DOHH2 (cell line): ENCODE measurements around the gene GLIPR1.

Experiments used
- H3F3A ChIP-seq: fragments of 200-600 bp; sonication (generic), shearing (Covaris generic); 2 replicates; pipeline ENCODE4 v1.6.0; 2016; ENCODE audit warnings: antibody characterized with exemption, mild to moderate bottlenecking; ENCODE audit not compliant: control insufficient read depth, insufficient read depth
- H3K27ac ChIP-seq: fragments of 200-600 bp; sonication (generic); 2 replicates; pipeline ENCODE4 v1.5.1; 2014; ENCODE audit warnings: low read depth, mild to moderate bottlenecking, low read length, moderate library complexity
- H3K27me3 ChIP-seq: fragments of 200-600 bp; sonication (generic); 2 replicates; pipeline ENCODE4 v1.6.1; 2014; ENCODE audit warnings: mild to moderate bottlenecking, low read length, mixed read lengths; ENCODE audit not compliant: control insufficient read depth
- H3K36me3 ChIP-seq: fragments of 200-600 bp; sonication (generic); 2 replicates; pipeline ENCODE4 v1.6.1; 2014; ENCODE audit warnings: mild to moderate bottlenecking, low read length, moderate library complexity, mixed read lengths; ENCODE audit not compliant: control insufficient read depth
- H3K4me1 ChIP-seq: fragments of 200-600 bp; sonication (generic); 2 replicates; pipeline ENCODE4 v1.6.1; 2014; ENCODE audit warnings: mild to moderate bottlenecking, low read length, mixed read lengths; ENCODE audit not compliant: control insufficient read depth
- H3K4me2 ChIP-seq: fragments of 200-600 bp; sonication (generic); 2 replicates; pipeline ENCODE4 v1.6.0; 2014; ENCODE audit warnings: mild to moderate bottlenecking, low read length, moderate library complexity
- H3K4me3 ChIP-seq: fragments of 200-600 bp; sonication (generic); 2 replicates; pipeline ENCODE4 v1.5.1; 2014; ENCODE audit warnings: mild to moderate bottlenecking, low read length, mixed read lengths
- H3K79me2 ChIP-seq: fragments of 200-600 bp; sonication (generic); 2 replicates; pipeline ENCODE4 v1.6.1; 2014; ENCODE audit warnings: mild to moderate bottlenecking, low read length, mixed read lengths; ENCODE audit not compliant: control insufficient read depth
- H3K9me2 ChIP-seq: fragments of 200-600 bp; sonication (generic); replicated peaks from 2 replicates; pipeline ENCODE4 v1.6.1; 2014; ENCODE audit warnings: mild to moderate bottlenecking, low read length, mixed read lengths; ENCODE audit not compliant: control insufficient read depth
- H3K9me3 ChIP-seq: fragments of 200-600 bp; sonication (generic); 2 replicates; pipeline ENCODE4 v1.6.1; 2014; ENCODE audit warnings: antibody characterized with exemption, low read length, mixed read lengths; ENCODE audit not compliant: control insufficient read depth, insufficient read depth
- H4K20me1 ChIP-seq: fragments of 200-600 bp; sonication (generic); 2 replicates; pipeline ENCODE4 v1.6.0; 2014; ENCODE audit warnings: low read depth, mild to moderate bottlenecking, antibody characterized with exemption, low read length, moderate library complexity; ENCODE audit not compliant: control insufficient read depth, insufficient read depth
- CTCF ChIP-seq: fragments of 200-600 bp; sonication (generic); IDR thresholded peaks from one replicate; pipeline ENCODE4 v1.5.1; 2014; ENCODE audit warnings: antibody characterized with exemption, mild to moderate bottlenecking, low read depth, low read length; ENCODE audit not compliant: poor library complexity, severe bottlenecking
- EZH2phosphoT487 ChIP-seq: fragments of 200-600 bp; sonication (generic); IDR thresholded peaks from 2 replicates; pipeline ENCODE4 v1.6.1; 2017; ENCODE audit warnings: borderline replicate concordance, mild to moderate bottlenecking, antibody characterized with exemption, low read length, moderate library complexity, mixed read lengths

Gene GLIPR1

GRCh38 chr12:75477137-75477536, 3.4 kb upstream of the GLIPR1 start:
- Histone ChIP-seq H3K9me2 (no peaks in the 10 kb centered on the region), H3K4me3 (no peak overlapping the region), H3K27me3 (no peaks in the 10 kb centered on the region), H3F3A (peaks cover 16% of the 10 kb centered on the region), H3K4me1 (peaks cover 72% of the 10 kb centered on the region), H3K79me2 (peaks cover 14% of the 10 kb centered on the region), H3K4me2 (no peak overlapping the region), H4K20me1 (no peaks in the 10 kb centered on the region), H3K27ac (no peak overlapping the region), H3K36me3 (peaks cover 8% of the 10 kb centered on the region), H3K9me3 (no peaks in the 10 kb centered on the region)
- TF ChIP-seq CTCF, result no peak
- TF ChIP-seq EZH2phosphoT487, result no peak

- peak overlapping the region; percentile 73 for H3K4me2 ChIP-seq
- TF ChIP-seq EZH2phosphoT487, result no peak
- no peak for TF ChIP-seq CTCF
- H3K9me3 ChIP-seq, result no peaks in the 10 kb centered on the region
- H3K4me1 ChIP-seq, result peaks cover 73% of the 10 kb centered on the region
- H3K27ac ChIP-seq, result peak overlapping the region; percentile 46
- H3K4me3 ChIP-seq, result peak overlapping the region; percentile 29
- H3K9me2 ChIP-seq, result no peaks in the 10 kb centered on the region
- no peaks in the 10 kb centered on the region for H3K27me3 ChIP-seq
- H4K20me1 ChIP-seq, result no peaks in the 10 kb centered on the region
- H3F3A ChIP-seq, result peaks cover 15% of the 10 kb centered on the region
- H3K36me3 ChIP-seq, result peaks cover 19% of the 10 kb centered on the region
- H3K79me2 ChIP-seq, result peaks cover 25% of the 10 kb centered on the region
These were observed 2.3 kb upstream of the GLIPR1 start for GRCh38 chr12:75478116-75478794.

GRCh38 chr12:75479963-75480461, 543 bp upstream of the GLIPR1 start:
- peaks cover 23% of the 10 kb centered on the region for H3F3A ChIP-seq
- H3K27me3 ChIP-seq, result no peaks in the 10 kb centered on the region
- TF ChIP-seq EZH2phosphoT487 (no peak), CTCF (no peak)
- H3K4me1 ChIP-seq, result peaks cover 75% of the 10 kb centered on the region
- peak overlapping the region; percentile 73 for H3K4me2 ChIP-seq
- peaks cover 33% of the 10 kb centered on the region for H3K36me3 ChIP-seq
- peaks cover 39% of the 10 kb centered on the region for H3K79me2 ChIP-seq
- no peaks in the 10 kb centered on the region for H4K20me1 ChIP-seq
- H3K27ac ChIP-seq, result peak overlapping the region; percentile 87
- H3K9me2 ChIP-seq, result no peaks in the 10 kb centered on the region
- no peaks in the 10 kb centered on the region for H3K9me3 ChIP-seq
- peak overlapping the region; percentile 76 for H3K4me3 ChIP-seq
